ENCODE data around the gene ASTN2.

DNA sequence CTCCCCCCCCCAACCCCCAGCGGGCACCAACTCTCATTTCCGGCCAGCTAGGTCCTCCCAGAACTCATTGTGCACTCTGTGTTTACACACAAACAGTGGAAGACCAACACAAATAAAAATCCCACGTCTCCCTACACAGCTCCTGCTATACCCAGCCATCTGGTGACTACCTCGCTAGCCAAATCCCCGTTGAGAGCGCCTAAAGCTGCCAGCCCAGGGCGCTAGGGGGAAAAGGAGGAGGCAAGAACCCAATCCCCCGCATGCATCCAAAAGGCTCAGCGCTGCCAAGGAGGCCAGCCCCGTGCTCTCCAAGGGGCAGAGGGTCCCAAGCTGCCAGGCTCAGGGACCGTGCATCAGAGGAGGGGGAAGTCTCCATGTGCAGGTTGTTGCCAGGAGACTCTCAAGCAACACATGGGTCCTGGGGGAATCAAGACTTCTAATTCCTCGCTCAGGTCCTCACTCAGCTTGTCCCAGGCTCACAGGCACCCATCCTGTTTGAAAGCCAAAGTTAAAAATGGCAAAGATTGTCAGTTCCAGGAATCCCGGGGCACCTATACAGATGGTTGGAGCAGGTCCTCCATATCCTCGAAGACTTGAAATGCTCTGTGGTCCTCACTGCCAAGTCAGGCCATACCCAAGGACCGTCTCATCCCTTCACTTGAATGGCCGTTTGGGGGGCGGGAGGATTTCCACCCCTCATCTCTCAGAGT, 2.7 kb downstream of the ASTN2 start:
- TF ChIP-seq EZH2phosphoT487 (IDR thresholded peaks at IDR 0.05; ENCODE audit: borderline replicate concordance, low read depth, low read length): no peak
- TF ChIP-seq, protein P1, sequence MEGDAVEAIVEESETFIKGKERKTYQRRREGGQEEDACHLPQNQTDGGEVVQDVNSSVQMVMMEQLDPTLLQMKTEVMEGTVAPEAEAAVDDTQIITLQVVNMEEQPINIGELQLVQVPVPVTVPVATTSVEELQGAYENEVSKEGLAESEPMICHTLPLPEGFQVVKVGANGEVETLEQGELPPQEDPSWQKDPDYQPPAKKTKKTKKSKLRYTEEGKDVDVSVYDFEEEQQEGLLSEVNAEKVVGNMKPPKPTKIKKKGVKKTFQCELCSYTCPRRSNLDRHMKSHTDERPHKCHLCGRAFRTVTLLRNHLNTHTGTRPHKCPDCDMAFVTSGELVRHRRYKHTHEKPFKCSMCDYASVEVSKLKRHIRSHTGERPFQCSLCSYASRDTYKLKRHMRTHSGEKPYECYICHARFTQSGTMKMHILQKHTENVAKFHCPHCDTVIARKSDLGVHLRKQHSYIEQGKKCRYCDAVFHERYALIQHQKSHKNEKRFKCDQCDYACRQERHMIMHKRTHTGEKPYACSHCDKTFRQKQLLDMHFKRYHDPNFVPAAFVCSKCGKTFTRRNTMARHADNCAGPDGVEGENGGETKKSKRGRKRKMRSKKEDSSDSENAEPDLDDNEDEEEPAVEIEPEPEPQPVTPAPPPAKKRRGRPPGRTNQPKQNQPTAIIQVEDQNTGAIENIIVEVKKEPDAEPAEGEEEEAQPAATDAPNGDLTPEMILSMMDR (conservative IDR thresholded peaks at IDR 0.05; ENCODE audit: low read length): no peak
